Measurements from ENCODE around the gene EPB41L5. TPM values are rescaled to one million over a fixed set of nuclear protein-coding genes. Genes with fewer than 3 reads are reported as not detected.

Gene EPB41L5
- total and polyA plus RNA-seq, 9 of the 15 experiments (the other 6 are each of a cell fraction or from before 2014, with no cell fraction given) = 2.3 to 14.1 (median 8.2) TPM

GRCh38 chr2:120059483-120059882 is 46.6 kb downstream of the EPB41L5 start:
- H3K4me3 ChIP-seq = no peak overlapping the region
- no peak for DNase-seq (ENCODE audit: extremely low read depth in 1 of 4, low spot score in 3 of 4)
- no peaks in the 10 kb centered on the region for H4K20me1 ChIP-seq (replicated peaks; ENCODE audit: control insufficient read depth, insufficient read depth, low read length)
- in situ Hi-C loops (cut with MboI) (no loop called here), intact Hi-C loops (cut with micrococcal nuclease) (no loop called here)
- FAIRE-seq = no peak
- no peaks in the 10 kb centered on the region for H3K36me3 ChIP-seq (ENCODE audit: control insufficient read depth, insufficient read depth, low read length)
- no peaks in the 10 kb centered on the region for H3K9me1 ChIP-seq (ENCODE audit: control insufficient read depth, insufficient read depth, low read length)
- 52% methylated on average over 8 of the region's 8 CpGs for WGBS (ENCODE audit: insufficient coverage, low coverage, missing lambda C conversion rate)
- POLR2A ChIA-PET = interaction anchor here (0.6 kb wide), 1 partner anchor 143 kb away, joined by 3 read pairs; no protein-coding TSS in a partner anchor
- no peaks in the 10 kb centered on the region for H3K79me2 ChIP-seq (ENCODE audit: control insufficient read depth, insufficient read depth, low read length)
- no peak overlapping the region for H3K4me2 ChIP-seq (ENCODE audit: insufficient read depth, low read length)
- H3K9me3 ChIP-seq (replicated peaks; ENCODE audit: control insufficient read depth, insufficient read depth, low read depth, low read length) = no peaks in the 10 kb centered on the region
- H3K27ac ChIP-seq (ENCODE audit: extremely low read depth, low read depth, low read length) = no peak overlapping the region
- H3K4me1 ChIP-seq (replicated peaks in 1 of 2; ENCODE audit: control insufficient read depth in 2 of 2, insufficient read depth in 2 of 2, low read length in 2 of 2) = no peaks in the 10 kb centered on the region; a peak in 1 of 5 replicates
- no peak for TF ChIP-seq NCOR1 (IDR thresholded peaks at IDR 0.05)
- TF ChIP-seq PHF20 (IDR thresholded peaks at IDR 0.05; ENCODE audit: partially characterized antibody) = no peak
- no peak for TF ChIP-seq ZNF778 (CRISPR knock-in tag; IDR thresholded peaks at IDR 0.05)
- TF ChIP-seq, protein P1, sequence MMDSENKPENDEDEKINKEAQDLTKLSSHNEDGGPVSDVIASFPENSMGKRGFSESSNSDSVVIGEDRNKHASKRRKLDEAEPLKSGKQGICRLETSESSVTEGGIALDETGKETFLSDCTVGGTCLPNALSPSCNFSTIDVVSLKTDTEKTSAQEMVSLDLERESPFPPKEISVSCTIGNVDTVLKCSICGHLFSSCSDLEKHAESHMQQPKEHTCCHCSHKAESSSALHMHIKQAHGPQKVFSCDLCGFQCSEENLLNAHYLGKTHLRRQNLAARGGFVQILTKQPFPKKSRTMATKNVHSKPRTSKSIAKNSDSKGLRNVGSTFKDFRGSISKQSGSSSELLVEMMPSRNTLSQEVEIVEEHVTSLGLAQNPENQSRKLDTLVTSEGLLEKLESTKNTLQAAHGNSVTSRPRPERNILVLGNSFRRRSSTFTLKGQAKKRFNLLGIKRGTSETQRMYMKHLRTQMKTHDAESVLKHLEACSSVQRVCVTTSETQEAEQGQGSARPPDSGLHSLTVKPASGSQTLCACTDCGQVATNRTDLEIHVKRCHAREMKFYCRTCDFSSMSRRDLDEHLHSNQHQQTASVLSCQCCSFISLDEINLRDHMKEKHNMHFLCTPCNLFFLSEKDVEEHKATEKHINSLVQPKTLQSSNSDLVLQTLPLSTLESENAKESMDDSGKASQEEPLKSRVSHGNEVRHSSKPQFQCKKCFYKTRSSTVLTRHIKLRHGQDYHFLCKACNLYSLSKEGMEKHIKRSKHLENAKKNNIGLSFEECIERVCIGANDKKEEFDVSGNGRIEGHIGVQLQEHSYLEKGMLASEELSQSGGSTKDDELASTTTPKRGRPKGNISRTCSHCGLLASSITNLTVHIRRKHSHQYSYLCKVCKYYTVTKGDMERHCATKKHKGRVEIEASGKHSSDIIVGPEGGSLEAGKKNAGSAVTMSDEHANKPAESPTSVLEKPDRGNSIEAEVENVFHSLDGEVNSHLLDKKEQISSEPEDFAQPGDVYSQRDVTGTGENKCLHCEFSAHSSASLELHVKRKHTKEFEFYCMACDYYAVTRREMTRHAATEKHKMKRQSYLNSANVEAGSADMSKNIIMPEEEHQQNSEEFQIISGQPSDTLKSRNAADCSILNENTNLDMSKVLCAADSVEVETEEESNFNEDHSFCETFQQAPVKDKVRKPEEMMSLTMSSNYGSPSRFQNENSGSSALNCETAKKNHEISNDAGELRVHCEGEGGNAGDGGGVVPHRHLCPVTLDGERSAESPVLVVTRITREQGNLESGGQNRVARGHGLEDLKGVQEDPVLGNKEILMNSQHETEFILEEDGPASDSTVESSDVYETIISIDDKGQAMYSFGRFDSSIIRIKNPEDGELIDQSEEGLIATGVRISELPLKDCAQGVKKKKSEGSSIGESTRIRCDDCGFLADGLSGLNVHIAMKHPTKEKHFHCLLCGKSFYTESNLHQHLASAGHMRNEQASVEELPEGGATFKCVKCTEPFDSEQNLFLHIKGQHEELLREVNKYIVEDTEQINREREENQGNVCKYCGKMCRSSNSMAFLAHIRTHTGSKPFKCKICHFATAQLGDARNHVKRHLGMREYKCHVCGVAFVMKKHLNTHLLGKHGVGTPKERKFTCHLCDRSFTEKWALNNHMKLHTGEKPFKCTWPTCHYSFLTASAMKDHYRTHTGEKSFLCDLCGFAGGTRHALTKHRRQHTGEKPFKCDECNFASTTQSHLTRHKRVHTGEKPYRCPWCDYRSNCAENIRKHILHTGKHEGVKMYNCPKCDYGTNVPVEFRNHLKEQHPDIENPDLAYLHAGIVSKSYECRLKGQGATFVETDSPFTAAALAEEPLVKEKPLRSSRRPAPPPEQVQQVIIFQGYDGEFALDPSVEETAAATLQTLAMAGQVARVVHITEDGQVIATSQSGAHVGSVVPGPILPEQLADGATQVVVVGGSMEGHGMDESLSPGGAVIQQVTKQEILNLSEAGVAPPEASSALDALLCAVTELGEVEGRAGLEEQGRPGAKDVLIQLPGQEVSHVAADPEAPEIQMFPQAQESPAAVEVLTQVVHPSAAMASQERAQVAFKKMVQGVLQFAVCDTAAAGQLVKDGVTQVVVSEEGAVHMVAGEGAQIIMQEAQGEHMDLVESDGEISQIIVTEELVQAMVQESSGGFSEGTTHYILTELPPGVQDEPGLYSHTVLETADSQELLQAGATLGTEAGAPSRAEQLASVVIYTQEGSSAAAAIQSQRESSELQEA (IDR thresholded peaks at IDR 0.05; ENCODE audit: low read depth) = no peak
- TF ChIP-seq TEAD2 (tag; IDR thresholded peaks at IDR 0.05) = no peak
- TF ChIP-seq ARNT (IDR thresholded peaks at IDR 0.05) = no peak
- no peak for TF ChIP-seq ZNF785 (CRISPR knock-in tag; IDR thresholded peaks at IDR 0.05)
- TF ChIP-seq ZBTB7A (IDR thresholded peaks at IDR 0.05; ENCODE audit: borderline replicate concordance, control insufficient read depth, low read depth, low read length) = no peak
- TF ChIP-seq, protein P2, sequence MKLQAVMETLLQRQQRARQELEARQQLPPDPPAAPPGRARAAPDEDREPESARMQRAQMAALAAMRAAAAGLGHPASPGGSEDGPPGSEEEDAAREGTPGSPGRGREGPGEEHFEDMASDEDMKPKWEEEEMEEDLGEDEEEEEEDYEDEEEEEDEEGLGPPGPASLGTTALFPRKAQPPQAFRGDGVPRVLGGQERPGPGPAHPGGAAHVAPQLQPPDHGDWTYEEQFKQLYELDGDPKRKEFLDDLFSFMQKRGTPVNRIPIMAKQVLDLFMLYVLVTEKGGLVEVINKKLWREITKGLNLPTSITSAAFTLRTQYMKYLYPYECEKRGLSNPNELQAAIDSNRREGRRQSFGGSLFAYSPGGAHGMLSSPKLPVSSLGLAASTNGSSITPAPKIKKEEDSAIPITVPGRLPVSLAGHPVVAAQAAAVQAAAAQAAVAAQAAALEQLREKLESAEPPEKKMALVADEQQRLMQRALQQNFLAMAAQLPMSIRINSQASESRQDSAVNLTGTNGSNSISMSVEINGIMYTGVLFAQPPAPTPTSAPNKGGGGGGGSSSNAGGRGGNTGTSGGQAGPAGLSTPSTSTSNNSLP (IDR thresholded peaks at IDR 0.05; ENCODE audit: borderline replicate concordance, low read depth, low read length) = no peak
- TF ChIP-seq, protein P3, sequence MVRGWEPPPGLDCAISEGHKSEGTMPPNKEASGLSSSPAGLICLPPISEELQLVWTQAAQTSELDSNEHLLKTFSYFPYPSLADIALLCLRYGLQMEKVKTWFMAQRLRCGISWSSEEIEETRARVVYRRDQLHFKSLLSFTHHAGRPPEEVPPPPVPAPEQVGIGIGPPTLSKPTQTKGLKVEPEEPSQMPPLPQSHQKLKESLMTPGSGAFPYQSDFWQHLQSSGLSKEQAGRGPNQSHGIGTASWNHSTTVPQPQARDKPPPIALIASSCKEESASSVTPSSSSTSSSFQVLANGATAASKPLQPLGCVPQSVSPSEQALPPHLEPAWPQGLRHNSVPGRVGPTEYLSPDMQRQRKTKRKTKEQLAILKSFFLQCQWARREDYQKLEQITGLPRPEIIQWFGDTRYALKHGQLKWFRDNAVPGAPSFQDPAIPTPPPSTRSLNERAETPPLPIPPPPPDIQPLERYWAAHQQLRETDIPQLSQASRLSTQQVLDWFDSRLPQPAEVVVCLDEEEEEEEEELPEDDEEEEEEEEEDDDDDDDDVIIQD (CRISPR knock-in tag; IDR thresholded peaks at IDR 0.05) = no peak
- no peak for TF ChIP-seq ELF2 (CRISPR knock-in tag; IDR thresholded peaks at IDR 0.05)
- no peak for TF ChIP-seq ZFX (CRISPR knock-in tag; IDR thresholded peaks at IDR 0.05)
- H3K27me3 ChIP-seq (ENCODE audit: control insufficient read depth in 2 of 2, insufficient read depth in 2 of 2, low read length in 2 of 2) = no peaks in the 10 kb centered on the region
- CTCF ChIA-PET (ENCODE audit: low intra/inter-chr PET ratio) = no interaction called here
- H3K9ac ChIP-seq (ENCODE audit: insufficient read depth in 1 of 2, low read depth in 2 of 2, low read length in 2 of 2) = no peak overlapping the region
- BruUV-seq (replicated peaks) = no TSS peak
- H2AFZ ChIP-seq (ENCODE audit: low read depth, low read length) = no peak overlapping the region
- no peak for ATAC-seq
